ENCODE results near the gene GSTM3. TPM values are rescaled to one million over a fixed set of nuclear protein-coding genes. Genes with fewer than 3 reads are reported as not detected.
A peak's percentile ranks its signal among the peaks of the same experiment; 100 is the strongest.

Gene GSTM3
- total RNA-seq, result 11.2 and 13.6 TPM in 2 replicates

DNA sequence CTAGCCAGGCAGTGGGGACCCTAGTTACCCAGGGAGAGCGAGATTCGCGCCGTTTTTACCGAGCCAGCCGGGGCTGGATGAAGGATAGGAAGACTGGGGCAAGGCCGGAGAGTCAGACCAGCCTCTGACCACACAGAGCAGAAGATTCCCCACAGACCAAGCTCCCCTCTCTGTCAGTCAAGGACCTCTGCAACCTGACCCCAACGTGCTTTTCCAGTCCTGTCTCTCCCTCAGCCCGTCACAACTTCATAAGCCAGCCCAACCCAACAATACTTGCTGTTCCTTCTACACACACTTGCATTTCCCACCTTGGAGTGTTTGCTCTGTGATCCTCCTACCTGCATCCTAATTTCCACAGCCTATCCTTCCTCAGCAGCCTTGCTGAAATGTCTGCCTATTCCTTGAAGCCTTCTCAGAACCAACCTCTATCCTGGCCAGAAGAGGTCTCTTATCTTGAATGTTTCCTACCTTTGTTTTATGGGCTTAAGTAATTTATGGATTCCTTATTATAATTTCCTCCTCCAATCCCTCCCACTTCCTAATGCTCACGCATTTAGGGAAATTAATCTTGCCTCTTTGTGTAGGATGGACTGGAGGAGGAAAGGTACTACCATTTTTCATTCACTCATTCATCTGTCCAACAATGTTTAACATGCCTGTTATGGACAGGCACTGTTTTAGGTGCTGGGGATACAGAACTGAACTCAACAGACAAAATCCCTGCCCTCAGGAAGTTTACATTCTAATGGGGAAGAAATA is at the start of gene GSTM3:
Gene GSTM3, minus strand, starts transcription at position 424 of the 759 bp plus-strand sequence. CDS start 751 bp downstream, outside the sequence.
- no peaks in the 10 kb centered on the region for H3K9me3 Mint-ChIP-seq
- no peaks in the 10 kb centered on the region for H3K36me3 Mint-ChIP-seq (ENCODE audit: low read depth)
- intact Hi-C loops (cut with micrococcal nuclease), result loop anchor here (2.0 kb wide), 1 partner anchor 54 kb away; the partner anchor contains the start of gene GSTM1
- peak within 1 kb of the TSS; percentile 46 for H3K27ac Mint-ChIP-seq
- DNase-seq (ENCODE audit: low spot score), result no peak
- peaks cover 8% of the 10 kb centered on the region for H3K4me1 Mint-ChIP-seq (ENCODE audit: low read depth)
- peak within 1 kb of the TSS; percentile 79 for H3K4me3 Mint-ChIP-seq (ENCODE audit: low read depth)
- H3K27me3 Mint-ChIP-seq (ENCODE audit: low read depth), result peaks cover 22% of the 10 kb centered on the region

DNA sequence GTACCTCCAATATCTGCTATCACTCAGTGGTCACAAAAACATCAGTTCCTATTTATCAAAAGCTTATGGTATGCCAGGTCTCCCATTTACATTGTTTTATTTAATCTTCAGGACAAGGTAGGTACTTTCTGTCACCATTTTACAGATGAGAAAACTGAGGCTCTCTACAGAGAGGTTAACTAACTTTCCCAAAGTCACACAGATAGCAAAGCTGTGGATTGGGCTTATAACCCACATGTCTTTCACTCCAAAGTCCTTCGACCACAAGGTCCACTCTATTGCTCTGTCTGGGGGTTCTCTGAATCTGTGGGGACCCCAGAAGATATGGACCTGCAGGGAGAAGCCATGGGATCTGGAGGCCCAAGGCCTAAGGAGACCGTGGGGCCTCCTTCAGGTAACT is 49.5 kb upstream of the GSTM3 start:
- Mint-ChIP-seq H3K36me3 (ENCODE audit: low read depth) (peaks cover 4% of the 10 kb centered on the region), H3K4me3 (ENCODE audit: low read depth) (peak overlapping the region; percentile 21), H3K27me3 (ENCODE audit: low read depth) (no peaks in the 10 kb centered on the region), H3K4me1 (ENCODE audit: low read depth) (peaks cover 75% of the 10 kb centered on the region), H3K9me3 (no peaks in the 10 kb centered on the region), H3K27ac (peak overlapping the region; percentile 97)
- no peak for DNase-seq (ENCODE audit: low spot score)
- intact Hi-C loops (cut with micrococcal nuclease), result loop anchor here (1.0 to 5.0 kb wide), 5 partner anchors 12 to 194 kb away; partner anchors contain the start of gene AHCYL1

DNA sequence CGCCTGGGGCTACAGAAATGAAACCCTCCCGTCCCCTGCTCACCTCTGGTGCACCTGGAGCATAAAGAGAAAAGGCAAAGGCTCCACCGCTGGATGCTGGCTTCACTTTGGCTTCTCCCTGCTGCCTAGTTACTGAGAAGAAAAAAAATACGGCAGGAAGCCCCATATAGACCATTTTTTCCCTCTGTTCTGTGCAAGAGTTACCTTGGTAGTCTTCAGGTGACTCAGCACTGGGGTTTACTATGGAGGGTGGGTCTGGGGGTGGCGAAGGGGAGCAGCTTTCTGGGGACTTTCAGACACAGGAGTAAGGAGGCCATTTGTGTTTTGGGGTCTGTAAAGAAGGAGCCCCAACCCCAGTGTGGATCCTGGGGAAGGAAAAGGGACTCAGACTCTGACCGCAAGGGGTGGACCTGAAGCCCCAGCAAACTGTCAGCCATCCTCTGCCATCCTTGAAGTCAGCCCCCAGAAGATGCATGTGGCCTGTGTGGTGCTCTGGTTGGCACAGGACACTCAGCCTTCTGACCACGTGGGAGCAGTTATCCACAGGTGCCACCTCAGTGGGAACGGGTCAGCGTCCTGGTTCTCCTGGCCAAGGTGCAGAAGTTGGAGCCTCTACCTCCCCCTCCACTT is 48.8 kb upstream of the GSTM3 start:
- Mint-ChIP-seq H3K27ac (peak overlapping the region; percentile 97), H3K4me3 (ENCODE audit: low read depth) (peak overlapping the region; percentile 21), H3K27me3 (ENCODE audit: low read depth) (no peaks in the 10 kb centered on the region), H3K36me3 (ENCODE audit: low read depth) (peaks cover 4% of the 10 kb centered on the region), H3K4me1 (ENCODE audit: low read depth) (peaks cover 75% of the 10 kb centered on the region), H3K9me3 (no peaks in the 10 kb centered on the region)
- no peak for DNase-seq (ENCODE audit: low spot score)
- intact Hi-C loops (cut with micrococcal nuclease), result loop anchor here (1.0 to 5.0 kb wide), 5 partner anchors 13 to 195 kb away; partner anchors contain the start of gene AHCYL1

DNA sequence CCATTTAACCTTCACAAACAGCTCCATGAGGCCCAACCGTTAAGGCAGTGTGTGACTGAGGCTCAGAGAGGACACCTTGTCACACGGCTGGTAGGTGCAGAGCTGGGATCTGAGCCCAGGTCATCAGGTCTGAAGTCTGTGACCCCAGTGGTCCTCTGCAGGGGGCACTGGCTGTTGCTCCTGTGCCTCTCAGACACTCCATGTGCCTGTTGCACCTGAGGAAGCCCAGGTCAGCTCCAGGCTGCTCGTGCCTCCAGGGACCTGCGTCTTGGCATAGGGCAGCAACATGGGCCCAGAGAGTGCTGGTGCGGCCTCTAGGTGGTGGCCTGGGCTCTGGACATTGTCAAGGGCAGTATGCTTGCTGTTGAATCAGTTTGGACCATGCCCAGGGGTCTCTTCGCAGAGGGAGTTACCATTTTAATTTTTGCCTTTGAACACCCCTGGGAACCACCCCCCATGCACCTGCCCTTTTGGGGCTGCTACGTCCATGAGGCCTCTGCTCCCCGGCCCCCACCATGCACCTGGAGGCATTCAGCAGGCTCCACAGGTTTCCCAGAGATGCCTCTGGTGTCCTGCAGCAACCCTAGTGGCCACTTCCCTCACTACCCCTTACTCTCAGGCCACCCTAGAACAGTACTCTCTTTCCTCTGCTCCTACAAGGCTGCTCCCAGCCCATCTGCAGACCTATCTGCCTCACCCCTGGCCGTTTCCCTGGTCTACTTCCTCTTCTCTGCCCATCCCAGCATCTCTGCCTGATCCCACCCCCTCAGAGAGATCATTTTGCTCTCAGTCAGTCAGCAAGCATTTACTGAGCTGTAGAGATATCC is 48.1 kb upstream of the GSTM3 start:
- H3K9me3 Mint-ChIP-seq, result no peaks in the 10 kb centered on the region
- DNase-seq (ENCODE audit: low spot score), result no peak
- peaks cover 67% of the 10 kb centered on the region for H3K4me1 Mint-ChIP-seq (ENCODE audit: low read depth)
- peak overlapping the region; percentile 97 for H3K27ac Mint-ChIP-seq
- intact Hi-C loops (cut with micrococcal nuclease), result no loop called here
- peaks cover 4% of the 10 kb centered on the region for H3K36me3 Mint-ChIP-seq (ENCODE audit: low read depth)
- no peaks in the 10 kb centered on the region for H3K27me3 Mint-ChIP-seq (ENCODE audit: low read depth)
- no peak overlapping the region for H3K4me3 Mint-ChIP-seq (ENCODE audit: low read depth)

DNA sequence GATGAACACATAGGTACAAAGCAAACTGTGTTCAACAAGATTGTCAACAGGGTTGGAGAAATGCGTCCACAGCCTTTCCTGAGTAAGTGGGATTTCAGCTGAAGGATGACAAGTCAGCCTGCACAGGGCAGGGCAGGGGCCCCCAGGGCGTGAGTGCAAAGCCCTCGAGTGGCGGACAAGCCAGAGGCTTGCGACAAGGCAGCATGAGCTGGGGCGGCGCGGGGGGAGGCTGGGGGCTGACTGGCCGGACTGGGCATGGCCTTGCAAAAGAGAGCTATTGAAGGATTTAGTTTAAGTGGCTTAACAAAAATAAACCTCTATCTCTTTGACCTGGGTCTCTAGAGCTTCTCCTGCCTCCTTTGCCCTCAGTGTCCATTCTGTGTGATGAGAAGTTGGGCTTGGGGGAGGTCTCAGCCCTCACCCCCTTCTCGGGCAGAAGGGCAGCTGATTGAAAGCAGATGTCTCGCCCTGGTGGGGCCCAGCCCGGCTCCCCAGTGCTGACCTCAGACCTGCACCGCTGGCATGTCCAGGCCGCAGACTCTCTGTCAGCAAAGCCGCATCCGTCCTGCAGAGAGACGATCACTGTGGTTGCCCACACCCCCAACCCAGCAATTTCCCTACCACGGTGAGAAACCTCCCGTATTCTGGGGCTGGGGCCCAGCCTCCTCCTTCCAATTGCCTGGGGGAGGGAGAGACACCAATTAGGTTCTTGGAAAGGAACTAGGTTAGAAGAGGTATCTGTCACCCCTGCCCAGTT is 47.2 kb upstream of the GSTM3 start:
- Mint-ChIP-seq H3K27ac (no peak overlapping the region), H3K4me3 (ENCODE audit: low read depth) (no peak overlapping the region)

DNA sequence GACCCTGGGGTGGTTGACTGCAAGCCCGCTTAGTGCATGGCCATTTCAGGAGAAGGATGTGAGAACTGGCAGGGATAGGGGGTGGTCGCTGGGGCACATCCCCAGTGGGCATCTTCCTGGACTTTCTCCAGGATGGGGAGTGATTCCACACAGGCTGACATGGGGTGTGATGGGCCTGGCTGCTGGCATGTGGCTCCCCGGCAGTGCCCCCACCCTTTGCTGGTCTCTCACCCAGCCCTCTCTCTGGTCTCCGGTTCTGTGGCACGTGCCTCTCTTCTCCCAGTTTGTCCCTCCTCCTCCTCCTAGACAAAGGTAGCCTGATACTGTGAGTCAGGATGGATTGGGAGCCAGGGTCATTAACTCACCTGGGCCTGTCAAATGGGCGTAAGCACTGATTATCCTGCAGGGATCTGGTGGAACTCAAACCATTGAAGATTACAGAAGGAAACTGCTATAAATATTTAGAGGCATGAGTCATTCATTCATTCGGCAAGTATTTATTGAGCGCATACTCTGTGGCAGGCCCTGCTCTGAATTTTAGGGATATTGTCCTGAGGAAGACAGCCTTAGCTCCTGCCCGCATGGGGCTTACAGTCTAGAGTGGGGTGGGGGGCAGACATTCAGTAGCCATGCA is 46.5 kb upstream of the GSTM3 start:
- H3K27ac Mint-ChIP-seq, result no peak overlapping the region
- no peak overlapping the region for H3K4me3 Mint-ChIP-seq (ENCODE audit: low read depth)
- no peak for DNase-seq (ENCODE audit: low spot score)
- peaks cover 54% of the 10 kb centered on the region for H3K4me1 Mint-ChIP-seq (ENCODE audit: low read depth)
- no peaks in the 10 kb centered on the region for H3K9me3 Mint-ChIP-seq
- H3K36me3 Mint-ChIP-seq (ENCODE audit: low read depth), result peaks cover 4% of the 10 kb centered on the region
- intact Hi-C loops (cut with micrococcal nuclease), result no loop called here
- H3K27me3 Mint-ChIP-seq (ENCODE audit: low read depth), result no peaks in the 10 kb centered on the region

More for the DNA sequence above, 47.2 kb upstream of the GSTM3 start:
- H3K9me3 Mint-ChIP-seq, result no peaks in the 10 kb centered on the region
- no peaks in the 10 kb centered on the region for H3K27me3 Mint-ChIP-seq (ENCODE audit: low read depth)
- peaks cover 4% of the 10 kb centered on the region for H3K36me3 Mint-ChIP-seq (ENCODE audit: low read depth)
- intact Hi-C loops (cut with micrococcal nuclease), result no loop called here
- no peak for DNase-seq (ENCODE audit: low spot score)
- peaks cover 58% of the 10 kb centered on the region for H3K4me1 Mint-ChIP-seq (ENCODE audit: low read depth)

DNA sequence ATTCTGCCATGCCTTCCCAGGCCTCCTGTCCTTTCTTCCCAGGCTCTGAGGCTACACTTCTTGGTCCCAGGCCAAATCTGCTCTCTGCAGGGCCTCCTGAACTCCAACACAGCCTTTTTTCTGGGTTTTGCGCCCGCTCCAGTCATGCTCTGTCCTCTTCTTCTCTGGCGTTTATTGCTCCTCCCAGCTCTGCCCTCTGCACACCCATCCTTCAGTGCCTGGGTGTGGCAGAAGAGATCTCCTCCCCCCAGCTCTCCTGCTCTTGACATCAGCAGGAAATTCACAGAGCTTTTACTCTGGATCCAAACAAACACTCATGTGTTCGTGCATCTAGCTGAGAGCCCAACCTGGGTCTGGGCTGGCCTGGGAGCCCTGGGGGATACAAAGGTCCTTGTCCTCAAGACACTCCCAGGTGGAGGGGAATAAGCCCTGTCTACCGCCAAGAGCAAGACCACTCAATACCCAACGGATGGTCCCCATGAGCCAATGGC is 45.7 kb upstream of the GSTM3 start:
- Mint-ChIP-seq H3K4me1 (ENCODE audit: low read depth) (peaks cover 48% of the 10 kb centered on the region), H3K36me3 (ENCODE audit: low read depth) (peaks cover 4% of the 10 kb centered on the region), H3K9me3 (no peaks in the 10 kb centered on the region), H3K4me3 (ENCODE audit: low read depth) (no peak overlapping the region), H3K27me3 (ENCODE audit: low read depth) (no peaks in the 10 kb centered on the region), H3K27ac (no peak overlapping the region)
- intact Hi-C loops (cut with micrococcal nuclease), result no loop called here
- DNase-seq (ENCODE audit: low spot score), result no peak

DNA sequence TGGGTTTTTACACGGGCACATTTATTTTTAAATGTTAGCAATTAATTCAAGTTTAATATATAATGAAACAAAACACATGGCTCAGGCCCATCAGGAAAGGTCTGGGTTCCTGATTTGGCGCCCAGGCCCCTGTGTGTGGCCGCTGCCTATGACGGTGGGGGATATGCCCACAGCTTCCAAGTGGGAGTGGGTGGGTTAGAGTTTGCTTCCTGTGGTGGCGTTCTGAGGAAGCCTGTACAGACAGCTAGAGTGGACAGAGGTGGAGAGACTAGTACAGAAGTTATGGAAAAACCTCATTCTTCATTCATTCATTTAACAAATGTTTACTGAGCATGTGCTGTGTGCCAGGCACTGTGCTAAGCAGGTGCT is 45.3 kb upstream of the GSTM3 start:
- H3K27me3 Mint-ChIP-seq (ENCODE audit: low read depth), result no peaks in the 10 kb centered on the region
- no peak overlapping the region for H3K27ac Mint-ChIP-seq
- DNase-seq (ENCODE audit: low spot score), result no peak
- peaks cover 4% of the 10 kb centered on the region for H3K36me3 Mint-ChIP-seq (ENCODE audit: low read depth)
- intact Hi-C loops (cut with micrococcal nuclease), result no loop called here
- peaks cover 43% of the 10 kb centered on the region for H3K4me1 Mint-ChIP-seq (ENCODE audit: low read depth)
- H3K4me3 Mint-ChIP-seq (ENCODE audit: low read depth), result no peak overlapping the region
- peaks cover under 1% of the 10 kb centered on the region for H3K9me3 Mint-ChIP-seq

DNA sequence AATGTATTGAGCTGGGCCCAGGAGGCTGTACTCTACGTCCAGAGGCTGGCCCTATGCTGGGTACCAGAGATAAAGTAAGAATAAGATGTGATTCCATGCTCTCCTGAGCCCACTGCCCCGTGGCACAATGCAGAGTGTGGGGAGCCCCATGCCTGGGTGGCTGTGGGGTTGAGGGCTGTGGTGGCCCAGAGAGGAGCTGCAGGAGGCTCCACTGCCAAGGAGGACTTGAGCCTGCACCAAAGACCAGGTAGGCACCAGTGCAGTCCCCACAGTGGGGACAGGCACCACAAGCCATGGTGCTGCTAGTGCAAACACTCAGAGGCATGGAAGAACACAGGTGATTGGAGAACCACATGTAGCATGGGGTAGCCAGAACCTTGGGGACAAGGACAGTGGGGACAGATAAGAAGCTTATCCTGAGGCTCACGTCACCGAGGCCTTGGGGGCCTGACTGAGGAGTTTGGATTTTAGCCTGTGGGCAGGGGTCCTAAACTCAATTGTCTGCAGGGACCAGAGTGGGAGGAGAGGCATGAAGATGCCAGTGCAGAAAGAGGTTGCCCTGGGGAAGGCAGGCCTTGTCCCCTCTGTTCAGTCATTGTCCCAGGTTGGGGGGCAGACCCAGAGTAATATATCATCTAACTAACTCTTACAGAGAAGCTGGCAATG is 44.7 kb upstream of the GSTM3 start:
- no peak overlapping the region for H3K27ac Mint-ChIP-seq
- intact Hi-C loops (cut with micrococcal nuclease), result no loop called here
- peaks cover 6% of the 10 kb centered on the region for H3K9me3 Mint-ChIP-seq
- no peak overlapping the region for H3K4me3 Mint-ChIP-seq (ENCODE audit: low read depth)
- H3K36me3 Mint-ChIP-seq (ENCODE audit: low read depth), result peaks cover 9% of the 10 kb centered on the region
- H3K27me3 Mint-ChIP-seq (ENCODE audit: low read depth), result no peaks in the 10 kb centered on the region
- no peak for DNase-seq (ENCODE audit: low spot score)
- peaks cover 38% of the 10 kb centered on the region for H3K4me1 Mint-ChIP-seq (ENCODE audit: low read depth)

DNA sequence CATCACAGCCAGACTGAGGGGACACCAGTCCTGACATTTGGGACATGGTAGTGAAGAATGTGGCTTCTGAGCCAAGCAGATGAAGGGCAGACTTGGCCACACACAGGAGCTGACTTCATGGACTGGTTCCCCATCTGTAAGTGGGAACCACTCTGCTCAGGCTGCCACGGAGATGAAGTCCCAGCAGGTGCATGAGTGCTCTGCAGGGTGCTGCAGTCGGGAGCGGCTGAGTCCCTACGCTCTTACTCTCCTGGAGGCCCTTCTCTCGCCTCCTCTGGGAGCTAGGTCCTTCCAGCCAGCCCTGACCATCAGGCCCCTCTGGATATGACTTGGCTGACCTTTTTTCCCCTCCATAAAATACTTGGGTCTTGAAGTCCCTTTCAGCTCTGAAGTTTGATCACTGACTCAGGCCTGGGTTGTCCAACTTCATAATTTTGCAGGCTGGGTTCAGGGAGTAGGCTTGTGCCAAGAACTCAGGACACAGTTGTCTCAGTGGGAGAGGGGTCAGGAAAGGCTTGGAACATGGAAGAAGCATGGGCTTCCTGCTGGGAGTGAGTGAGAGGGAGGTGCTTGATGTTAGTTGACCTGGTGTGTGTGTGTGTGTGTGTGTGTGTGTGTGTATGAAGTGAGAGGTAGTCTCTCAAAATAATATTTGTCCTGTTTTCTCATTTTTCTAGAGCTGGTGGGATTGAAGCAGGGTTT is 43.9 kb upstream of the GSTM3 start:
- H3K4me3 Mint-ChIP-seq (ENCODE audit: low read depth), result no peak overlapping the region
- H3K4me1 Mint-ChIP-seq (ENCODE audit: low read depth), result peaks cover 30% of the 10 kb centered on the region
- H3K9me3 Mint-ChIP-seq, result peaks cover 9% of the 10 kb centered on the region
- intact Hi-C loops (cut with micrococcal nuclease), result no loop called here
- no peaks in the 10 kb centered on the region for H3K27me3 Mint-ChIP-seq (ENCODE audit: low read depth)
- no peak for DNase-seq (ENCODE audit: low spot score)
- H3K27ac Mint-ChIP-seq, result no peak overlapping the region
- H3K36me3 Mint-ChIP-seq (ENCODE audit: low read depth), result peaks cover 7% of the 10 kb centered on the region

DNA sequence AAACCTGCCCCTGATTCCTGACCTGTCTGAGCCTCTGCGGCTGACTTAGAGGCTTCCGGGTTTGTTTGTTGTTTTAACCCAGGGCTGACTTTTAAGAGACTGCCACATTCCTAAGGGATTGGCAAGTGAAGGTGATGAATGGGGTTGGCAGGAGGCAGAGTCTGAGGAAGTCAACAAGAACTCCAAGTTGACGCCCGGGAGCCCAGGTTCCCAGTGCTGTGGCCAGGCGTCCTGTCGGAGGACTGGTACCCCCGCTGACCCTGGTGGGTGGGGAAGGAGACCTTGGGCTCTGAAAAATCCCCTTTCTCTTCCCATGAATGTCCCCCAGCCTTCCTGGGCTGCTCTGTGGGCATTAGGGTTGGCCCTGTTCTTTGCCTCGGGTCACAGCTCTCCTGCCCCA is 42.6 kb upstream of the GSTM3 start:
- no peak for DNase-seq (ENCODE audit: low spot score)
- Mint-ChIP-seq H3K27ac (no peak overlapping the region), H3K36me3 (ENCODE audit: low read depth) (peaks cover 7% of the 10 kb centered on the region), H3K4me1 (ENCODE audit: low read depth) (peaks cover 23% of the 10 kb centered on the region), H3K27me3 (ENCODE audit: low read depth) (no peaks in the 10 kb centered on the region), H3K4me3 (ENCODE audit: low read depth) (no peak overlapping the region), H3K9me3 (peaks cover 9% of the 10 kb centered on the region)
- intact Hi-C loops (cut with micrococcal nuclease), result no loop called here
